ENCODE data around the gene ACLY.

Gene ACLY

GRCh38 chr17:41823141-41823524, 95.6 kb downstream of the ACLY start:
- Histone ChIP-seq H3K36me3 (ENCODE audit: insufficient read depth, low read length) (peaks cover 54% of the 10 kb centered on the region), H3K27me3 (ENCODE audit: insufficient read depth, low read length) (no peaks in the 10 kb centered on the region), H3K4me1 (ENCODE audit: insufficient read depth, low read length) (peaks cover 13% of the 10 kb centered on the region; the same call in 1 of the 2 replicates), H3K27ac (ENCODE audit: low read depth, low read length) (no peak overlapping the region), H3K4me3 (ENCODE audit: low read length) (no peak overlapping the region), H3K9ac (ENCODE audit: low read depth, low read length) (no peak overlapping the region), H3K9me3 (ENCODE audit: insufficient read depth, low read depth, low read length) (no peaks in the 10 kb centered on the region)
- 83% methylated on average over 1 of the region's 1 CpG for WGBS

GRCh38 chr17:41822216-41823140, 96.3 kb downstream of the ACLY start:
- Histone ChIP-seq H3K4me3 (ENCODE audit: low read length) (no peak overlapping the region), H3K36me3 (ENCODE audit: insufficient read depth, low read length) (peaks cover 53% of the 10 kb centered on the region), H3K9me3 (ENCODE audit: insufficient read depth, low read depth, low read length) (no peaks in the 10 kb centered on the region), H3K4me1 (ENCODE audit: insufficient read depth, low read length) (peaks cover 13% of the 10 kb centered on the region; the same call in 1 of the 2 replicates), H3K9ac (ENCODE audit: low read depth, low read length) (no peak overlapping the region), H3K27me3 (ENCODE audit: insufficient read depth, low read length) (no peaks in the 10 kb centered on the region), H3K27ac (ENCODE audit: low read depth, low read length) (no peak overlapping the region)
- 92% methylated on average over 12 of the region's 12 CpGs for WGBS

DNA sequence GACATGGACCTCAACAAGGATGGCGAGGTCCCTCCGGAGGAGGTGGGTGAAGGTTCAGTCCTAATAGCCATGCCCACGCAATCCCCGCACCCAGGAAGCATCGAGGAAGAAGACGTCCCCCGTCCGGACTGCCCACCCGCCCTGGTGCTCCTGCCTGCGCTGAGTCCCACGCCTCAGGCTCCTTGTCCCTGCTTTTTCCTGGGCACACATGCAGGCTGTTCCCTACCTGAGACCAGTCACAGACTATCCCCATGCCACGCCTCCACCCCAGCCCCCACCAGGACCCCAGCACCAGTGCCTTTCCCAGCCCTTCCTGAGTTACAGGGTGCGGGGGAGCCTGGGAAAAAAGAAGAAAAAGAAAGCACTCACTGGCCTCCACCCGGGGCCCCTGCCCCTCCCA, 97.0 kb downstream of the ACLY start:
- H3K4me3 ChIP-seq (ENCODE audit: low read length), result no peak overlapping the region
- H3K27ac ChIP-seq (ENCODE audit: low read depth, low read length), result no peak overlapping the region
- 96% methylated on average over 14 of the region's 14 CpGs for WGBS
- no peak overlapping the region for H3K9ac ChIP-seq (ENCODE audit: low read depth, low read length)
- peaks cover 13% of the 10 kb centered on the region; the same call in 1 of the 2 replicates for H3K4me1 ChIP-seq (ENCODE audit: insufficient read depth, low read length)
- H3K36me3 ChIP-seq (ENCODE audit: insufficient read depth, low read length), result peaks cover 50% of the 10 kb centered on the region
- no peaks in the 10 kb centered on the region for H3K27me3 ChIP-seq (ENCODE audit: insufficient read depth, low read length)
- H3K9me3 ChIP-seq (ENCODE audit: insufficient read depth, low read depth, low read length), result no peaks in the 10 kb centered on the region

DNA sequence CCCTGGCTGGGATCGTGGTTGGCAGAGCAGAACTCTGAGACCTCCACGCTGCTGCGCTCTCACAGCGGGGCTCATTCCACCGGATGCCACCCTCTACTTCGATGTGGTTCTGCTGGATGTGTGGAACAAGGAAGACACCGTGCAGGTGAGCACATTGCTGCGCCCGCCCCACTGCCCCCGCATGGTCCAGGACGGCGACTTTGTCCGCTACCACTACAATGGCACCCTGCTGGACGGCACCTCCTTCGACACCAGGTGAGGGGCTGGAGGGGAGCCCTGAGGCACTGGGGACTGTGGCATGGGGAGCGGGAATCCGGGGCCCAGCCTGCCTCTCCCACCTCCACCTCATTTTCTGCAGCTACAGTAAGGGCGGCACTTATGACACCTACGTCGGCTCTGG, 100.7 kb downstream of the ACLY start:
- Histone ChIP-seq H3K4me3 (ENCODE audit: low read length) (no peak overlapping the region), H3K36me3 (ENCODE audit: insufficient read depth, low read length) (peaks cover 33% of the 10 kb centered on the region), H3K27me3 (ENCODE audit: insufficient read depth, low read length) (no peaks in the 10 kb centered on the region), H3K4me1 (ENCODE audit: insufficient read depth, low read length) (peaks cover 25% of the 10 kb centered on the region), H3K9ac (ENCODE audit: low read depth, low read length) (no peak overlapping the region), H3K27ac (ENCODE audit: low read depth, low read length) (no peak overlapping the region), H3K9me3 (ENCODE audit: insufficient read depth, low read depth, low read length) (no peaks in the 10 kb centered on the region)
- 96% methylated on average over 20 of the region's 20 CpGs for WGBS

Measured in HUES64 (cell line).